HEK293 (cell line): ENCODE data around the gene FUOM.

ENCODE experiments used
- CTCF ChIA-PET: fragments of 350-600 bp; formaldehyde crosslinking; extraction: SDS; loops from one replicate; lab custom pipeline; 2021; ENCODE audit warnings: antibody characterized with exemption; lab: Yijun Ruan, JAX
- POLR2A ChIA-PET: fragments of 300-600 bp; formaldehyde crosslinking; extraction: SDS; loops from one replicate; lab custom pipeline; 2020; ENCODE audit warnings: antibody characterized with exemption, inconsistent platforms; lab: Yijun Ruan, JAX
- H3K27ac ChIP-seq: fragments of 200-500 bp; sonication (Bioruptor generic); 2 replicates; pipeline ENCODE4 v1.5.1; 2014; ENCODE audit warnings: low read depth, low read length, control low read depth, inconsistent platforms; ENCODE audit errors: extremely low read depth
- H3K36me3 ChIP-seq, 2 experiments: fragments of 200-500 bp in 1 of 2; sonication (Bioruptor generic) in 1 of 2; 1 replicate in 1 of 2; 2 replicates in 1 of 2; pipeline ENCODE4 v1.5.1; 2014 to 2017; ENCODE audit warnings: inconsistent platforms in 2 of 2, low read length in 2 of 2; ENCODE audit not compliant: control insufficient read depth in 2 of 2, insufficient read depth in 1 of 2
- H3K4me1 ChIP-seq: fragments of 200-500 bp; sonication (Bioruptor generic); 2 replicates; pipeline ENCODE4 v1.5.1; 2014; ENCODE audit warnings: mild to moderate bottlenecking, low read length, inconsistent platforms; ENCODE audit not compliant: control insufficient read depth, insufficient read depth
- H3K4me3 ChIP-seq: 2 replicates; pipeline ENCODE4 v1.5.1; 2011; ENCODE audit warnings: low read depth, mild to moderate bottlenecking, control low read depth, low read length, moderate library complexity
- H3K9me3 ChIP-seq: fragments of 200-500 bp; sonication (Bioruptor generic); 2 replicates; pipeline ENCODE4 v1.5.1; 2014; ENCODE audit warnings: low read depth, low read length, inconsistent platforms; ENCODE audit not compliant: control insufficient read depth, insufficient read depth
- BCL11A ChIP-seq: fragments of 450-650 bp; formaldehyde crosslinking; IDR thresholded peaks from 2 replicates; pipeline ENCODE4 v1.5.1; 2016; ENCODE audit warnings: low read depth, missing biosample characterization, missing genetic modification characterization
- MYNN ChIP-seq: fragments of 450-650 bp; formaldehyde crosslinking; IDR thresholded peaks from 2 replicates; pipeline ENCODE4 v1.5.1; 2016; ENCODE audit warnings: missing biosample characterization, missing genetic modification characterization, borderline replicate concordance
- SETDB1 ChIP-seq: IDR thresholded peaks from one replicate; pipeline ENCODE4 v1.6.1; 2017; ENCODE audit warnings: mild to moderate bottlenecking, low read length, moderate library complexity, mixed read lengths; ENCODE audit not compliant: insufficient read length
- SP2 ChIP-seq: fragments of 450-650 bp; formaldehyde crosslinking; IDR thresholded peaks from 2 replicates; pipeline ENCODE4 v1.5.1; 2016; ENCODE audit warnings: missing biosample characterization, missing genetic modification characterization
- SP3 ChIP-seq: fragments of 450-650 bp; formaldehyde crosslinking; IDR thresholded peaks from 2 replicates; pipeline ENCODE4 v1.5.1; 2016; ENCODE audit warnings: missing biosample characterization, missing genetic modification characterization
- SP7 ChIP-seq: fragments of 450-650 bp; formaldehyde crosslinking; IDR thresholded peaks from 2 replicates; pipeline ENCODE4 v1.5.1; 2016; ENCODE audit warnings: missing biosample characterization, missing genetic modification characterization
- WT1 ChIP-seq: fragments of 450-650 bp; formaldehyde crosslinking; IDR thresholded peaks from 2 replicates; pipeline ENCODE4 v1.5.1; 2016; ENCODE audit warnings: missing biosample characterization, missing genetic modification characterization
- ZNF133 ChIP-seq: fragments of 450-650 bp; formaldehyde crosslinking; IDR thresholded peaks from 2 replicates; pipeline ENCODE4 v1.5.1; 2016; ENCODE audit warnings: missing biosample characterization, missing genetic modification characterization
- ZNF140 ChIP-seq: fragments of 450-650 bp; formaldehyde crosslinking; IDR thresholded peaks from 2 replicates; pipeline ENCODE4 v1.5.1; 2016; ENCODE audit warnings: missing biosample characterization, missing genetic modification characterization
- ZNF211 ChIP-seq: fragments of 450-650 bp; formaldehyde crosslinking; IDR thresholded peaks from 2 replicates; pipeline ENCODE4 v1.5.1; 2016; ENCODE audit warnings: low read depth, missing biosample characterization, missing genetic modification characterization
- ZNF514 ChIP-seq: fragments of 450-650 bp; formaldehyde crosslinking; IDR thresholded peaks from 2 replicates; pipeline ENCODE4 v1.5.1; 2016; ENCODE audit warnings: missing biosample characterization, missing genetic modification characterization
- ZNF530 ChIP-seq: fragments of 450-650 bp; formaldehyde crosslinking; IDR thresholded peaks from 2 replicates; pipeline ENCODE4 v1.5.1; 2016; ENCODE audit warnings: low read depth, missing biosample characterization, missing genetic modification characterization
- ZNF560 ChIP-seq: fragments of 450-650 bp; formaldehyde crosslinking; IDR thresholded peaks from 2 replicates; pipeline ENCODE4 v1.5.1; 2017; ENCODE audit warnings: missing biosample characterization, missing genetic modification characterization, borderline replicate concordance
- ZNF654 ChIP-seq: fragments of 450-650 bp; formaldehyde crosslinking; IDR thresholded peaks from 2 replicates; pipeline ENCODE4 v1.5.1; 2016; ENCODE audit warnings: low read depth, missing biosample characterization, missing genetic modification characterization
- ZNF664 ChIP-seq: fragments of 450-650 bp; formaldehyde crosslinking; IDR thresholded peaks from 2 replicates; pipeline ENCODE4 v1.5.1; 2016; ENCODE audit warnings: missing biosample characterization, missing genetic modification characterization
- ZNF843 ChIP-seq: fragments of 450-650 bp; formaldehyde crosslinking; IDR thresholded peaks from 2 replicates; pipeline ENCODE4 v1.5.1; 2016; ENCODE audit warnings: missing biosample characterization, missing genetic modification characterization
- TF ChIP-seq, protein P1 (sequence below): fragments of 450-650 bp; IDR thresholded peaks from 2 replicates; pipeline ENCODE4 v1.5.1; 2018; ENCODE audit warnings: missing biosample characterization, missing genetic modification characterization
- TF ChIP-seq, protein P2 (sequence below): sonication (generic); formaldehyde crosslinking; IDR thresholded peaks from 2 replicates; pipeline ENCODE4 v1.8.1; 2022; ENCODE audit warnings: mild to moderate bottlenecking, moderate library complexity, missing genetic modification reagents
- TF ChIP-seq, protein P3 (sequence below): fragments of 450-650 bp; formaldehyde crosslinking; IDR thresholded peaks from 2 replicates; pipeline ENCODE4 v1.5.1; 2016; ENCODE audit warnings: missing biosample characterization, missing genetic modification characterization
- TF ChIP-seq, protein P4 (sequence below): fragments of 450-650 bp; formaldehyde crosslinking; IDR thresholded peaks from 2 replicates; pipeline ENCODE4 v1.5.1; 2016; ENCODE audit warnings: missing biosample characterization, missing genetic modification characterization

FUOM gene

DNA sequence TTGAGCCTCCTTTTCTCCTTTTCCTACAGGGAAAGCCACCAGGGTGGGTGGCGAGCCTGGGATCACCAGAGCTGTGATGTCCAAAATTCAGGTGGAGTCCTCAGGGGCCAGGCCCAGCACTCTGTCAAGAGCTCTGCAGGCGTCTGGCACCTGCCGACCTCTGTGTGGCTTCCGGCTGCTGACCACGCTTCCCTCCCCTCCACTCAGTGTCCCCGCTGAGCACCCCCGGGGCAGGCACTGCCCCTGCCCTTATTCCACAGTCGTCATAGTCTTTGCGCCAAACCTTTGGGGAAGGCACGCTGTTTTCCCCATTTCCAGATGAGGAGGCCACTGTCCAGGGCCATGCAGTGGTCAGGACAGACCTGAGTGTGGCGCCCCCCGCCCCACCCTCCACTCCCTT lies 43.7 kb upstream of the FUOM start (continued):
- TF ChIP-seq, protein P1, sequence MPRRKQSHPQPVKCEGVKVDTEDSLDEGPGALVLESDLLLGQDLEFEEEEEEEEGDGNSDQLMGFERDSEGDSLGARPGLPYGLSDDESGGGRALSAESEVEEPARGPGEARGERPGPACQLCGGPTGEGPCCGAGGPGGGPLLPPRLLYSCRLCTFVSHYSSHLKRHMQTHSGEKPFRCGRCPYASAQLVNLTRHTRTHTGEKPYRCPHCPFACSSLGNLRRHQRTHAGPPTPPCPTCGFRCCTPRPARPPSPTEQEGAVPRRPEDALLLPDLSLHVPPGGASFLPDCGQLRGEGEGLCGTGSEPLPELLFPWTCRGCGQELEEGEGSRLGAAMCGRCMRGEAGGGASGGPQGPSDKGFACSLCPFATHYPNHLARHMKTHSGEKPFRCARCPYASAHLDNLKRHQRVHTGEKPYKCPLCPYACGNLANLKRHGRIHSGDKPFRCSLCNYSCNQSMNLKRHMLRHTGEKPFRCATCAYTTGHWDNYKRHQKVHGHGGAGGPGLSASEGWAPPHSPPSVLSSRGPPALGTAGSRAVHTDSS: no peak
- TF ChIP-seq ZNF654: no peak
- TF ChIP-seq, protein P2, sequence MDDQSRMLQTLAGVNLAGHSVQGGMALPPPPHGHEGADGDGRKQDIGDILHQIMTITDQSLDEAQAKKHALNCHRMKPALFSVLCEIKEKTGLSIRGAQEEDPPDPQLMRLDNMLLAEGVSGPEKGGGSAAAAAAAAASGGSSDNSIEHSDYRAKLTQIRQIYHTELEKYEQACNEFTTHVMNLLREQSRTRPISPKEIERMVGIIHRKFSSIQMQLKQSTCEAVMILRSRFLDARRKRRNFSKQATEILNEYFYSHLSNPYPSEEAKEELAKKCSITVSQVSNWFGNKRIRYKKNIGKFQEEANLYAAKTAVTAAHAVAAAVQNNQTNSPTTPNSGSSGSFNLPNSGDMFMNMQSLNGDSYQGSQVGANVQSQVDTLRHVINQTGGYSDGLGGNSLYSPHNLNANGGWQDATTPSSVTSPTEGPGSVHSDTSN (CRISPR knock-in tag): no peak
- no peak for TF ChIP-seq MYNN (tag by site-specific recombination)
- TF ChIP-seq, protein P3, sequence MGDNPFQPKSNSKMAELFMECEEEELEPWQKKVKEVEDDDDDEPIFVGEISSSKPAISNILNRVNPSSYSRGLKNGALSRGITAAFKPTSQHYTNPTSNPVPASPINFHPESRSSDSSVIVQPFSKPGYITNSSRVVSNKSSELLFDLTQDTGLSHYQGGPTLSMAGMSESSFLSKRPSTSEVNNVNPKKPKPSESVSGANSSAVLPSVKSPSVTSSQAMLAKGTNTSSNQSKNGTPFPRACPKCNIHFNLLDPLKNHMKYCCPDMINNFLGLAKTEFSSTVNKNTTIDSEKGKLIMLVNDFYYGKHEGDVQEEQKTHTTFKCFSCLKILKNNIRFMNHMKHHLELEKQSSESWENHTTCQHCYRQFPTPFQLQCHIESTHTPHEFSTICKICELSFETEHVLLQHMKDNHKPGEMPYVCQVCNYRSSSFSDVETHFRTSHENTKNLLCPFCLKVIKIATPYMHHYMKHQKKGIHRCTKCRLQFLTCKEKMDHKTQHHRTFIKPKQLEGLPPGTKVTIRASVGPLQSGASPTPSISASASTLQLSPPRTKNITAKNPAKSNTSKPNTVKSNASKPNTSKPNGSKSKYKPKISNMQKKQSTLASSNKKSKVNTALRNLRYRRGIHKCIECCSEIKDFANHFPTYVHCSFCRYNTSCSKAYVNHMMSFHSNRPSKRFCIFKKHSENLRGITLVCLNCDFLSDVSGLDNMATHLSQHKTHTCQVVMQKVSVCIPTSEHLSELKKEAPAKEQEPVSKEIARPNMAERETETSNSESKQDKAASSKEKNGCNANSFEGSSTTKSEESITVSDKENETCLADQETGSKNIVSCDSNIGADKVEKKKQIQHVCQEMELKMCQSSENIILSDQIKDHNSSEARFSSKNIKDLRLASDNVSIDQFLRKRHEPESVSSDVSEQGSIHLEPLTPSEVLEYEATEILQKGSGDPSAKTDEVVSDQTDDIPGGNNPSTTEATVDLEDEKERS (tag by site-specific recombination): no peak
- no peak for TF ChIP-seq WT1

DNA sequence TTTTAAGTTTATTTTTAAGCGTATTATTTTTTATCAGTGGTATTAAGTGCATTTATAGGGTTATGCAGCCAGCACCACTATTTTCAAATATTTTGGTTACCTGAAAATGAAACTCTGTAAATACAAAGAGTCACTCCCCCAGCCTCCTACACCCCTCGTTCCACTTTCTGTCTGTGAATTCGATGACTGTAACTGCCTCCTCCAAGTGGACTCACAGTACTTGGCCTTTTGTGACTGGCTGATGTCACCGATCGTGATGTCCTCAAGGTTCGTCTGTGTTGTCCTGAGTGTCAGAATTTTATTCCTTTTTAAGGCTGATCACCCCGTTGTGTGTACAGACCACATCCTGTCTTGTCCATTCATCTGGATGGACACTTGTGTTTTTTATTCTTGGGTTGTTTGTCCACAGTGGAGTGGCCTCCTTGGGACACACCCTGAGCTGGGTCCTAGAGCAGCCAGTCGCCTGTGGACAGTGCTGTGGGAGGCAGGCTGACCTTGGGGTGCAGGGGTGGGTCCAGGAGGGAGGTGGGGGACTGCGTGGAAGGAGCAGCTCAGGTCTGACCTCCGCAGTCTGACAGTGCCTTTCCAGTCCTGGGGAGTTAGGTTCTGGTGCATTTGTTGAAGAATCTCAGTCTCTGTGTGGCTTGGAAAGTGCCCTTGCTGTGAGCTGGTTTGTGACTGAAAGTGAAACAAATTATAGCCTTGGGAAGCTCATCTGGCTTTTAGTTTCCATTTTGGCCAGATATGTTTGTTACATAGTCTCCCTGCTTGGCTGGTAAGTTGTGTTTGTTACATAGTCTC lies 43.0 kb upstream of the FUOM start:
- ChIA-PET POLR2A (no interaction called here), CTCF (interaction anchor here (0.7 to 0.8 kb wide), 2 partner anchors 71 to 86 kb away, joined by 3 read pairs; no protein-coding TSS in a partner anchor)
- H3K27ac ChIP-seq: no peak overlapping the region
- H3K4me3 ChIP-seq: no peak overlapping the region
- H3K9me3 ChIP-seq: no peaks in the 10 kb centered on the region
- no peak for TF ChIP-seq BCL11A (tag by site-specific recombination)
- TF ChIP-seq ZNF530 (tag by site-specific recombination): no peak
- no peak for TF ChIP-seq ZNF843 (tag by site-specific recombination)
- TF ChIP-seq ZNF211 (tag by site-specific recombination): no peak
- no peak for TF ChIP-seq ZNF140
- no peak for TF ChIP-seq SP2 (tag by site-specific recombination)
- no peak for TF ChIP-seq ZNF133 (tag by site-specific recombination)
- TF ChIP-seq SETDB1: no peak
- TF ChIP-seq SP7 (tag by site-specific recombination): no peak
- no peak for TF ChIP-seq SP3 (tag by site-specific recombination)
- TF ChIP-seq ZNF514 (tag by site-specific recombination): no peak
- TF ChIP-seq, protein P4, sequence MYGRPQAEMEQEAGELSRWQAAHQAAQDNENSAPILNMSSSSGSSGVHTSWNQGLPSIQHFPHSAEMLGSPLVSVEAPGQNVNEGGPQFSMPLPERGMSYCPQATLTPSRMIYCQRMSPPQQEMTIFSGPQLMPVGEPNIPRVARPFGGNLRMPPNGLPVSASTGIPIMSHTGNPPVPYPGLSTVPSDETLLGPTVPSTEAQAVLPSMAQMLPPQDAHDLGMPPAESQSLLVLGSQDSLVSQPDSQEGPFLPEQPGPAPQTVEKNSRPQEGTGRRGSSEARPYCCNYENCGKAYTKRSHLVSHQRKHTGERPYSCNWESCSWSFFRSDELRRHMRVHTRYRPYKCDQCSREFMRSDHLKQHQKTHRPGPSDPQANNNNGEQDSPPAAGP (tag by site-specific recombination): no peak
- TF ChIP-seq ZNF664: no peak
- no peak for TF ChIP-seq ZNF560 (tag by site-specific recombination)
- no peaks in the 10 kb centered on the region for H3K4me1 ChIP-seq
- H3K36me3 ChIP-seq: peaks cover 27 to 94% of the 10 kb centered on the region in 2 experiments
